ENCODE data around the gene MBTPS1.

Gene MBTPS1

DNA sequence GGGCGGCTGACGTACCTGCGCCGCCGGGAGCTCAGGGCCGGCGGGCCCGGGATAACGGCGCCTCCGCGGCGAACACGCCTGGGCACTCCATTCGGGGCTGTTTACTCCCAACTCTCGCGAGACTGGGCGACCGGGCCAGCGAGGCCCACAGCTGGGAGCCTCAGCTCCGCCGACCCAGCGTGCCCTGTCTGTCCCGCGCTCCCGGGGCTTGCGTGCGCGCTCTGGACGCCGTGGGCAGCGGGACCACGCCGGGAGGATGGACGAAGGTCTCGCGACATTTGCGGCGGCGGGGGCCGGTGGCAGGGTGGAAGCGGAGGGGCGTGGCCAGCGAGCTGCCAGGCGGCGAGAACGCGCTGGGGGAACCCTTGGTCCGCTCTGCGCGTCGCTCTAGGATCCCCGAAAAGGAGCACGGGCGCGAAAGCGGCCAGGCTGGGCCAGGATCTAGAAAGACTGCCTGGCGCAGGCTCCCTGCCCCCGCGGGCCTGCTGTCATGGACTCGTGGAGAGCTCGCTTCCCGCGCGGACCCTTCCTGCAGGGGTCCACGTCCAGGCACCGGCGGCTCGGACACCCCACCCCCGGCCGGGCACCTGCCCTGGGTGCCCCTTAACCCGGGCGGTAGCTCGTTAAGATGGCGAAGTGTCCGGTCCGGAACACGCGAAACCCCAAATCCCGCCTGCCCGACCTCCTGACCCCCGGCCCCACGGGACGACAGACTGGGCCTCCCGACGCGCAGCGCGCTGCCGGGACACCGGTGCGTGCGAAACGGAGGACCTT lies at the start of gene MBTPS1:
Gene MBTPS1 (minus strand): TSS at position 223 of the 774 bp plus-strand sequence. CDS start 15,159 bp downstream, outside the sequence.
- DNase-seq, result peak; percentile 98 to 99

DNA sequence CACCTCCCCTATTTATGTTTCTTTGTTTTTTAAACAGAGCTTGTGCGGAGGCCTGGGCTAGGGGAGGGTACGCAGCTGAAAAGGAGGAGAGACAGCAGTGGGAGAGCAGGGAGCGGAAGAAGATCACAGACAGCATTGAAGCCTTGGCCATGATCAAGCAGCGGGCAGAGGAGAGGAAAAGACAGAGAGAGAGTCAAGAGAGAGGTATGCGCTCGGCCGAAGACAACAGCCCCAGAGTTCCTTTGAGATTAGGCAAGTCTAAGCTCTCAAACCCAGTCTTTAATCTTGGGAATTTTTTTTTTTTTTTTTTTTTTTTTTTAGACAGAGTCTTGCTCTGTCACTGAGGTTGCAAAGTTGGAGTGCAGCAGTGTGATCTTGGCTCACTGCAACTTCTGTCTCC lies 49.0 kb upstream of the MBTPS1 start:
- no peak for DNase-seq

DNA sequence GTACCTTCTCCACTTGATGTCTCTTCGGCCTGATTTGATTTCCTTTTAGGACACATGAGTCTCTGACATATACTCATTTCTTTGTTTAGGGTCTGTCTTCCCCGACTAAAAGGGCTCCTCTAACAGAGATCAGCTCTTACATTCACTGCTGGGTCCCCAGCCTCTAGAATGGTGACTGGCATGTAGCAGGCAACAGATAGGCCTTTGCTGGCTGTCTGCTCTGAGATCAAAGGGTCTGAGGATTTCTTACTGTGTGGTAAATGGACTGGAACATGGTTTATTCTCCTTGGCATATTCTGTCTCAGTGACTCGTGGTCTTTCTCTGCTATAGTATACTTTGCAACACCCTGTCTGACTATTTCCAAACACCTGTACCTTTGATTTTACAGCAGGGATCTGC lies 45.1 kb upstream of the MBTPS1 start:
- no peak for DNase-seq

DNA sequence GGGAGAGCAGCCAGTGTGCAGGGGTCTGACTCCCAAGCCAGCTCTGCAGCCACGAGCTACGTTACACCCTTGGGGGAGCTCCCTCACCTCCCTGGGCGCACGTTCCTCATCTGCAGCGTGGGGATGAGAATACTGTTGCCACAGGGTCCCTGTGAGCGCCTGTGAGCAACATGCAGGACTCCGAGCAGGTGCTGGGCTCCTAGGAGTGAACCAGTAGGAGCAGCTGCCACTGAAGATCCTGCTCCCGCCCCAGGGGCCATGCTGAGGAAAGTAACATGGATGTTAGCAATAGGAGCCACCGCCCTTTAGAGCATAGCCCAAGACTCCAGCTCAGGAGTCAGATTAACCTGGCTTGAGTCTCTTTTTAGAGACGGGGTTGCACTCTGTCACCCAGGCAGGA lies 44.3 kb upstream of the MBTPS1 start:
- no peak for DNase-seq

DNA sequence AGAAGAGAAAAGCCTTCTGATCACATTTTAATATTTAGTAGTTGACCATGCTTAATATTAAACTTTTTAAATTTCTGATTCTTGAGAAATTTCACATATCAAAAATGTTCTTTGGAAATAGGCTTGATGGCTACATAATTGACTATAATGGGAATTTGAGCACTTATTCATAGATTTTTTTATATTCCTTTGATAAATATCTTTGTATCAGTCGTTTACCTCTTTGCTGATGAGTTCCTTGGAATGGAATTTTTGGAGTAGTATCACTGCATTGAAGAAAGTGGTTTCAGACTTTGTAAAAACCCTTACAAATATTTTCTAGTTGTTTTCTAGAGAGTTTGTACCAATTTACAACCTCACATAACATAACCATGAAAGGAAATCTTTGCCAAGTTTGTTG lies 43.1 kb upstream of the MBTPS1 start:
- no peak for DNase-seq

DNA sequence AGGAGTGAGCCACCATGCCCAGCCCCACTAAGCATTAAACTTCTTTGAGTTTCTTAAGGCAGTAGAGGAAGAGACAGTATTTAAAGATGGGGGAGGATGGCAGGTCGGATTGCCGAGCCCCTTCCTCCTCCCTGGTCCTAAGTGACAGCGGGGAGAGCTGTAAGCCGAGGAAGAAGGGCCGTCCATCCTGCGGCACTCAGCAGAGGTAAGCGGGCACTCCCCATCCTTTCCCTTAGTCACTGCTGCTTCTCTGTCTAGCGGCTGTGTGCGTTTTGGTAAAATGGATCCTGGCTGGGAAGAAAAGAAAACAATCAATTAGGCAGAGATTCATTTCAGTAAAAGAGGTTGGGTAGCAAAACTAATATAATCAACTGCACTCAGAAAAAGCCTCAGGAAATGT lies 42.3 kb upstream of the MBTPS1 start:
- no peak for DNase-seq

DNA sequence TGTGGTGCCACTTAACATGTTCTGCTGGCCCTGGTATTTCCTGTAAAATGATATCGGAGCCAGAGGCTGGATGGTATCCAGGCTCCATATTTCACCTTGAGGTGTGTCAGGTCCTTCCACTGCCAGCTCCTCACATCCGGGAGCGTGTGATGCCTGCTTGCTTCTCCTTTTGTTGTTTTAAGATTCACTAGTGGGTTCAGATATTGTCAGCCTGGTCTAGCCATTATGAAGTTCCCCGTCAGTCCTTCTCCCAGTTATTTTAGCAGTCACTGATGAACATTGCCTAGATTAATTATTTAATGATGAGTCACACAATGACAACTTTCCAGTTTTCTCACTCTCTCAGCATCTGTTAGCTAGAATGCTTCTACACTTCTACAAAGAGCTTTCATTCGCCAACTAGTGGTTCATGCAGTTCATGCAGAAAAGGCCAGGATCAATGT lies 39.6 kb upstream of the MBTPS1 start:
- no peak for DNase-seq

DNA sequence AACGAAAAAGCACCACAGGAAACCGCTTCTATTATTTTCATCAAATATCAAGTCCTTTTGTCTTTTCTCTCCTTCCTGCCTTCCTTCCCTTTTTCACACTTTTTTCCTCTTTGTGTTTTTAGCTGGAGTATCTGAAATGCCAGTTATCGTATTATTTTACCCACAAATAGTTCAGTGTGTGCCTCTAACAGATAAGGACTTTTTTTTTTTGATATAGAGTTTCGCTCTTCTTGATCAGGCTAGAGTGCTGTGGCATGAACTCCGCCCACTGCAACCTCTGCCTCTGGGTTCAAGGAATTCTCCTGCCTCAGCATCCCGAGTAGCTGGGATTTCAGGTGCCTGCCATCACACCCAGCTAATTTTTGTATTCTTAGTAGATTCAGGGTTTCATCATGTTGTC lies 39.0 kb upstream of the MBTPS1 start:
- DNase-seq, result no peak

DNA sequence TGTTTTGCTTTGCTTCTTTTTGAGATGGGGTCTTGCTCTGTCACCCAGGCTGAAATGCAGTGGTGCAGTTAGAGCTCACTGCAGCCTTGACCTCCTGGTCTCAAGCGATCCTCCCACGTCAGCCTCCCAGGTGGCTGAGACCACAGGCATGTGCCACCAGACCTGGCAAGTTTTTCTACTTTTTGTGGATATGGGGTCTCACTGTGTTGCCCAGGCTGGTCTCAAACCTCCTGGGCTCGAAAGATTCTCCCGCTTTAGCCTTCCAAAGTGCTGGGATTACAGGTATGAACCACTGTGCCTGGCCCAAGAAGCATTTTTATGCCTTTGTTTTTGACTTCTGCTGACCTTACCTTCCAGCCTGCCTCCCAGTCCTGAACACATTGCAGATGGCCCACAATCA lies 38.5 kb upstream of the MBTPS1 start:
- DNase-seq, result no peak

DNA sequence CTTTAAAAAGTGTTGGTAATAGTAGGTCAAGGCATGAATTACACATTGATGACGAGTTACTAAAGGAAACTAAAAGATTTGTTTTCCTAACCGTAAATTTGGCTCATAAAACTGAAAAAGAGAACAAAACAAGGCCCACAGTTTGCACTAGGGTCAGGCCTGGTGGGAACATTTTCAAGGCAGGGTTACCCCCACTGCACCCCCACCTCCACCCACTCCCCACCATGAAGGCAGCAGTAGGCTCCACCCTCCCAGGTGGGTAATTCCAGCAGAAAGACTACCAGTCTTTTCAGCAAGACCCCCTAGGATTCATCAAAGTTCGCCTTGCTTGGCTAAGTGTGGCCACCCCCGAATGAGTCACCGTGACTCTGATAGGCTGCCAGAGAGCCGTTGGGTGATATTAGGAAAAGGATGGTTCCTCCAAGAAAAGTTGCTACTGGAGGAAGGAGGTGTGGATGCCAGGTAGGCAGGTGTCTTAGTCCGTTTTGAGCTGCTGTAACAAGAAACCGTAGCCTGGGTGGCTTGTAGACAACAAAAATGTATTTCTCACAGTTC lies 37.0 kb upstream of the MBTPS1 start:
- DNase-seq, result no peak

DNA sequence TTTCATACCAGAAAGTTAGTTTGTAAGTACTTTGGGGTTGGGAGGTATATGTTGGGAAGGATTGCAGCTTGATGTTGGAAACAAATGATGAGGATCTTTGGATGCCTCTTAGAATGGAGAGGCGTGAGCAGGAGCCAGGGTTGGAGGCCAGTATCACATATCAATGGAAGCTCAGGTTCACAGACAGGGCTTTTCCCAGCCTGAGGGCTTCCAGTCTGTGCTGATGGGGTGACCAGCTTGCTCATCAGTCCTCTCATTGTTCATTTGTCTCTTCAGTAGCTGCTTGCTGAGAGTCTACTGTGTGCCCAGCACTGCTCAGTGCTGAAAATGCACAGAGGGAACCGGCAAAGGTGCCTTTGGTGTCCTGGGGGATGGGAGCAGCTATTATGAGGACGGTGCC lies 34.2 kb upstream of the MBTPS1 start:
- no peak for DNase-seq

DNA sequence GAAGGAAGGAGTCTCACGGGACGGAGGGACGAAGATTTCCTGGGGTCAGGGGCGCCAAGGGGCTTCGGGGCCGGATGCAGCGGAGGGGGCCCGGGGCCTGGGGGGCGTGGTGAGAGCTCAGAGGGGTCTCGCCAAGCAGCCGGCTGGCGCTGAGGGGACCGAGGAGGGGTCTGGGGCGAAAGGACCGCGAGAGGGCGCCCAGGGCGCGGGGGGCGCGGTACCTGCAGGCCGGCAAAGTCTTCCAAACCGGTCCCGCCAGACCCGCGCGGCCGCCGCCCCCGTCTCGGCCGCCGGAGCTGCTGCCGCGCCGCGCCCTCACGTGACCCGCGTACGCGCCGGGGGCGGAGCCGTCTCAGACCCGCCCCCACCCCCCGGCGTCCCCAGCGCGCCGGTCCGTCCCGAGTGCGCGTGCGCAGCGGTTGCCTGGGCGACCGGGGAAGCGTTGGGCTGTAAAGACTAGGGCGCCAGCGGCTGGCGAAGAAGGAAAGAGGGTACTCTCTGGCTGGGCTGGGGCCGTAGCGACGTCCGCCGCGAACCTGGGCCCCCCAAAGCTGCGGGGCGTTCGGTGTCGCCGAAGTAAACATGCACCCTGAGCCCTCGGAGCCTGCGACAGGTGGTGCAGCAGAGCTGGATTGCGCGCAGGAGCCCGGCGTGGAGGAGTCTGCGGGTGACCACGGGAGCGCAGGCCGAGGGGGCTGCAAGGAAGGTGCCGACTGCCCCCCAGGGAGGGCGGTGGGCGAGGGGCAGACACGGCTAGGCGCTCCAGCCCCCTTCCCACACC lies 28.3 kb upstream of the MBTPS1 start, which contains the start of the genes DNAAF1 and HSDL1:
Gene DNAAF1 (plus strand): TSS at position 450 of the 781 bp plus-strand sequence. CDS start 133 bp downstream, at position 583.
Gene HSDL1 (minus strand): TSS at position 319 of the 781 bp plus-strand sequence. CDS start 13,856 bp downstream, outside the sequence.
- peak; percentile 92 to 94 for DNase-seq

DNA sequence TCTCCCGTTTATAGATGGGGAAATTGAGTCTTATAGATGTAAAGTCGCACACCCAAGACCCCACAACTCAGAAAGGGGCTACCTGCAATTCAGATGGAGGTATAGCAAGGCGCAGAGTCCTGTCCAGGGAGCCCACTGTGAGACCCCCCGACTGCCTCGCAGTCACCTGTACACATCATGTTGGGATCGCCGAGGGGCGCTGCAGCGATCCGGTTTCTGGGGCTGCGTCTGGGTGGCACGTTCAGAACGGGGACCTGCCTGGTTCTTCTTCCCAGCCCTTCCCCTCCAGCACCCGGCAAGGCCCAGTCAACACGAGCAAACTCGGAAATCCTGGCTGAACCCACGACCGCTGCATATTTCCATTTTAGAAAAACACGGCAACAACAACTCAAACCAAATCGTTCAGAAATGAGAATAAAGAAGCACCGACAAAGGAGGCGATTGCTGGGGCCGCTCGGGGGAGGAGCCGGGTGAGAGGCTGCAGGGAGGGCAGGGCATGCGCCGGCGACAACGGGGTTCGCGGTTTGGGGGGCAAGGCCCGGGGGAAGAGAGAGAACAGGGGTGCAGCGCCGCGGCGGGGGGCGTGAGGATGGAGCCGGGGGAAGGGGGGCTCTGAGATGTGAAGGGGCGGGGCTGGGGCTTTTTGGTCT lies 27.6 kb upstream of the MBTPS1 start:
- DNase-seq, result peak; percentile 34 to 39

DNA sequence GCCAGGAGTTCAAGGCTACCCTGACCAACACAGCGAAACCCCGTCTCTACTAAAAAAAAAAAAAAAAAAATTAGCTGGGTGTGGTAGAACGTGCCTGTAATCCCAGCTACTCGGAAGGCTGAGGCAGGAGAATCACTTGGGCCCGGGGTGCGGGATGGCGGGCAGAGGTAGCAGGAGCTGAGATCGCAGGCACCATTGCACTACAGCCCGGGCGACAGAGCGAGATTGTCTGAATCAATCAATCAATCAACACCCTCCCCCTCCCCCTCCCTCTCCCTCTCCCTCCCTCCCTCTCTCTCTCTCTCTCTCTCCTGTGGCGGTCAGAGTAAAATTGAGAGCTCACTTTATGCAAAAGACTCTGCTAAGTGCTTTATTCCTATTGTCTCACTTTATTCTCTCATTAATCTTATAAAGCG lies 27.1 kb upstream of the MBTPS1 start:
- peak in 1 of 2 donors; percentile 4 for DNase-seq

DNA sequence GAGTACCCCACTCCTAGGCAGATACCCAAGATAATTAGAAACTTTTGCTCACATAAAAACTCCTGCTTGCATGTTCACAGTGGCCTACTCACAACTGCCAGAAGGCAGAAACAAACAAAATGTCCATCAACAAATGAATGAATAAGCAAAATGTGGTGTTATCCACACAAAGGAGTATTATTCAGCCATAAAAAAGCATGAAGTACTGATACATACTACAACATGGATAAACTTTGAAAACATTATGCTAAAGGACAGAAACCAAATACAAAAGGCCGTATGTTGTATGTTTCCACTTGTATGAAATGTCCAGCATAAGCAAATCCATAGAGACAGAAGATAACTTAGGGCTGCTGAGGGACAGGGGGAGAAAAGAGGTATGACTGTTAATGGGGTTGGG lies 26.3 kb upstream of the MBTPS1 start:
- DNase-seq, result no peak

DNA sequence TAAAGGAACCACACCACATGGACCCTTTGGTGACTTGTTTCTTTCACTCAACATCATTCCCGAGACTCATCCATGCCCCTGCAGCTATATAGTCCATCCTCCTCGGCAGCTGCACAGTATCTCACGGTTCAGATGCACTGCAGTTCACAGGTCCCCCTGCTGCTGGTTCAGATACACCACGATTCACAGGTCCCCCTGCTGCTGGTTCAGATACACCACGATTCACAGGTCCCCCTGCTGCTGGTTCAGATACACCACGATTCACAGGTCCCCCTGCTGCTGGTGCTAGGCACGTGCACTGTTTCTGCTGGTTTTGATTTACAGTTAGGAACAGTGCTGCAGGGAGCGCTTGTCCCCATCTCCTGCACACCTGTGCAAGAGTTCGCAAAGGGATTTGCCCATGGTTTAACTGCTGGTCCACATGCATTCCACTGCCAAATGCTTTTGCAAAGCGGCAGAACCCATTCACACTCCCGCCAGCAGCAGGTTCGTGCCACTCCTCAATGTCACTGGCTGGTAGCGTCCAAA lies 24.5 kb upstream of the MBTPS1 start:
- peak in 1 of 2 donors; percentile 7 for DNase-seq

DNA sequence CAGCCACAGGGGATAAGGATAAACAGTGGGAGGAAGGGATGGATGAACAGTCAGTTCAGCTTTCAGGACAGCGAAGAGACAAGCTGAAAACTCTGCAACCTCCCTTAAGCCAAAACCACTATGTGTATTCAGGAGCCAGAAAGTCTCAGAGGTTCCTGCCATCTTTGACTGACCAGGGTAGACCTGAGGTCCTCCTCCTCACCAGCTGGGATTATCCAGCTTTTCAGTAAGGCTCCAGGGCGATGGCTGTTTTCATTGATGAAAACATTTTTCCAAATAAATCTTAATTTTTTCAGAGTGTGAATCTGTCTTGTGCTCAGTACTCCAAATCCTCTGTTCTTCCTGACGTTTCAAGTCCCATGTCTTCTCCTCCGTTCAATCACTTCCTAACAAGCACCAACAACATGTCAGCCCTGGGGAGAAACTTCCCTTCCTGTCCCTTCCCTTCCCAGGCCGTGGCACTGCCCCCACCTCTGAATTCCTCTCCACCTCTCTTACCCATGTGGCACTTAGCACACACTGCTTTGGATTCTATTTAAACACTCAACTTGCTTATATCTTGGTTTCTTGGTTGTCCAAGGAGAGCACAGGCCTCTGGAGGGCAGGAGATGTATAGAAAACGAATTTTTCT lies 23.0 kb upstream of the MBTPS1 start:
- no peak for DNase-seq

DNA sequence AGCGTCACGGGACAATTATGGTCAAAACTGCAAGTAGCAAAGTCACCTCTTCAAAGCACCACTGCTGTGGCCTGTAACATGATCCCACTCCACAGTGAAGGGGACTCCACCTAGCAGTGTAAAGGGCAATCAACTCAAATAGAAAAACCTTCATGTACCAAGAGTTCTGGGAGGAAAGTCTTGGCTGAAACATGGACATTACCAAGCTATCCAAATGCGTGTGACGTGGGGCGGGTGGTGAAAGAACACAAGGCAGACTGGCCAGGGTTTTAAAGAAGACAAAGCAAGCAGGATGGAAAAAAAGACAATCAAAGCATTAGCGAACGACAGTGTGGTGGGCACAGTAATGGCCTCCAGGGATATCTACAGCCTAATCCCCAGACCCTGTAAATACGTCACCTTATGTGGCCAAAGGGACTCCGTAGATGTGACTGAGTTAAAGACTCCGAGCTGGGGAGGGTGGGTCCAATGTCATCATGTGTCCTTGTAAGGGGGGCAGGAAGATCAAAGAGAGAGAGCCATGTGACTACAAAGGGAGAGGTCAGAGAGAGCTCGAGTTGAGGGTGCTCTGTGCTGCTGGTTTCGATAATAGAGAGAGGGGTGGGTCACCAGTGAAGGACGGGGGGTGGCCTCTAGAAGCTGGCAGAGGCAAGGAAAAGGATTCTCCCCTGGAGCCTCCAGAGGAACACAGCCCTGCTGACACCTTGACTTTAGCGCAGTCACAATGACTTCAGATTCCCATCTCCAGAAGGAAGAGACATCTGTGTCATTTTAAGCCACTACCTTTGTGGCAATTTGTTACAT lies 22.3 kb upstream of the MBTPS1 start:
- no peak for DNase-seq

DNA sequence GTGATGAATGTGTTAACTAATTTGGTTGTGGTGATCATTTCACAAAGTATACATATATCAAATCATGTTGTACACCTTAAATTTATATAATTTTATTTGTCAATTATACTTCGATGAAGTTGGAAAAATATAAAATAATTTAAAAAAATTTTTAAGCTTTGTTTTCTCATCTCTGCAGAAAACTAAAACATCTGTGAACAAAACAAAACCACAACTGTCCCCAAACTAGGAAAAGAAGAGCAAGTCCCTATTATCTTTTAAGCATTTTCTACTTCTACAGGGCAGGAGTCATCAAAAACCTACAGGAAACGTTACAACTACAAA lies 21.7 kb upstream of the MBTPS1 start:
- DNase-seq, result no peak

DNA sequence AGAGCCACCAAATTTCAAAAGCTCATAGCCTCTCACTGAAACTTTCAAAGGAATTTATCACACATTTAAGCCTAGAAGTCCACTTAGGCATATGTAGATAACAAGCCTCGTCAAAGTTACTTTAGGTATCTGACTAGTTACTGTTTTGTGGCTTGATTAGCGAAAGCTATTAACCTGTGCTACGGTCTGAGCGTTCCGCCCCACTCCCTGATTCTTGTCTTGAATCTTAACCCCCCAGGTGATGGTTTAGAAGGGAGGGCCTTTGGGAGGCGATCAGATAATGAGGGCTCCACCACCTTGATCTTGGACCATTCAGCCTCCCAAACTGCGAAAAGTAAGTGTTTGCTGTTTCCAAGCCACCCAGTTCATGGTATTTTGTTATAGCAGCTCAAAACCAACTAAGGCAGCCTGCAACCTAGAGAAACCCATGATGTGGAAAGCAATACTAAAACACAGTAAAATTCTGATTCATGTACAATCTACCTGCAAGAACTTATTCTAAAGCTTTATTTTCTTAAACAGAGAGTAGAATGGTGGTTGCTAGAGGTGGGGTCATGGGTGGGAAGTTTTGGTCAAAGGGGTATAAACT lies 21.1 kb upstream of the MBTPS1 start:
- DNase-seq, result no peak

DNA sequence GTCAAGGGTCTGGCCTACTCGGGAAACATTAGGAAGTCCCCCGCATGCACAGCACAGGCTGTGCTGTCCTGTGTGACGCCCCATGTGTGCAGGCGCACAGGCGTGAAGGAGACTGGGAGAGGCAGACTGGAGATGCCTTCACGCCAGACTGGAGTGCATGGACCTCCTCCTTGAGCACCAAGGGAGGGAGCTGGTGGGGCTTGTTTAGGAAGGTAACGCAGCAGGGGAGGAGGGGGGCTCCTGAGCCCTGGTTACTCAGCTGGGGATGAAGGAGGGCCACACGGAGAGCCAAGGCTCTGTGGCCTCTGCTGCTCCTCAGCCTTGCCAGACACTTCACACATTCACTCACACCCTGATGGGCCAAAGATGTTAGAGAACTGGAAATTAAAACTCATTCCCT lies 20.5 kb upstream of the MBTPS1 start:
- no peak for DNase-seq
